ENCODE results near the gene POLA1. TPM values are rescaled to one million over a fixed set of nuclear protein-coding genes. Genes with fewer than 3 reads are reported as not detected.

POLA1 gene
- total RNA-seq, 2 donors from 2014 or later: 24.4 to 53.6 TPM

GRCh38 chrX:24659106-24659505 lies 34.6 kb upstream of the POLA1 start:
- H3K9ac ChIP-seq (ENCODE audit: extremely low read depth, low read length, poor library complexity, severe bottlenecking): no peak overlapping the region
- no peak for DNase-seq
- Mint-ChIP-seq H3K4me3 (no peak overlapping the region), H3K27ac (no peak overlapping the region), H3K36me3 (ENCODE audit: low read depth) (no peaks in the 10 kb centered on the region), H3K9me3 (no peaks in the 10 kb centered on the region), H3K27me3 (ENCODE audit: insufficient read depth) (peaks cover 2% of the 10 kb centered on the region), H3K4me1 (peaks cover 4% of the 10 kb centered on the region)
- H3K36me3 ChIP-seq (ENCODE audit: control insufficient read depth, insufficient read depth, low read length): no peaks in the 10 kb centered on the region
- no peak for TF ChIP-seq CTCF (conservative IDR thresholded peaks at IDR 0.05)
- H3K27ac ChIP-seq (ENCODE audit: low read depth, low read length): no peak overlapping the region
- H3K4me1 ChIP-seq (ENCODE audit: control insufficient read depth, insufficient read depth, low read length): no peaks in the 10 kb centered on the region
- no peaks in the 10 kb centered on the region for H3K27me3 ChIP-seq (ENCODE audit: control insufficient read depth, insufficient read depth, low read length, poor library complexity, severe bottlenecking)
- no peak overlapping the region for H3K4me3 ChIP-seq (ENCODE audit: low read length)
- 83% methylated on average over 1 of the region's 1 CpG; no CpG with 5 or more reads in 1 of the 2 experiments for WGBS, 2 experiments (ENCODE audit: insufficient coverage in 1 of 2, insufficient read length in 1 of 2)
- no peaks in the 10 kb centered on the region for H3K9me3 ChIP-seq (ENCODE audit: control insufficient read depth, low read length)

- Mint-ChIP-seq H3K27me3 (ENCODE audit: insufficient read depth) (peaks cover 2% of the 10 kb centered on the region), H3K36me3 (ENCODE audit: low read depth) (no peaks in the 10 kb centered on the region), H3K4me1 (peaks cover 4% of the 10 kb centered on the region), H3K4me3 (no peak overlapping the region), H3K27ac (no peak overlapping the region), H3K9me3 (no peaks in the 10 kb centered on the region)
- WGBS, 2 experiments (ENCODE audit: insufficient coverage in 1 of 2, insufficient read length in 1 of 2): 91 to 100% methylated on average over 1 to 3 of the region's 3 CpGs
- no peak for TF ChIP-seq CTCF (conservative IDR thresholded peaks at IDR 0.05)
- H3K27me3 ChIP-seq (ENCODE audit: control insufficient read depth, insufficient read depth, low read length, poor library complexity, severe bottlenecking): no peaks in the 10 kb centered on the region
- H3K27ac ChIP-seq (ENCODE audit: low read depth, low read length): no peak overlapping the region
- no peaks in the 10 kb centered on the region for H3K9me3 ChIP-seq (ENCODE audit: control insufficient read depth, low read length)
- no peak overlapping the region for H3K9ac ChIP-seq (ENCODE audit: extremely low read depth, low read length, poor library complexity, severe bottlenecking)
- H3K4me3 ChIP-seq (ENCODE audit: low read length): no peak overlapping the region
- no peaks in the 10 kb centered on the region for H3K4me1 ChIP-seq (ENCODE audit: control insufficient read depth, insufficient read depth, low read length)
- no peak for DNase-seq
- H3K36me3 ChIP-seq (ENCODE audit: control insufficient read depth, insufficient read depth, low read length): no peaks in the 10 kb centered on the region
Measured at GRCh38 chrX:24659646-24660045, 34.1 kb upstream of the POLA1 start.

- H3K9me3 Mint-ChIP-seq: no peaks in the 10 kb centered on the region
- DNase-seq: no peak
- H3K4me1 ChIP-seq (ENCODE audit: control insufficient read depth, insufficient read depth, low read length): no peaks in the 10 kb centered on the region
- H3K4me3 Mint-ChIP-seq: no peak overlapping the region
- no peaks in the 10 kb centered on the region for H3K27me3 ChIP-seq (ENCODE audit: control insufficient read depth, insufficient read depth, low read length, poor library complexity, severe bottlenecking)
- H3K4me1 Mint-ChIP-seq: peaks cover 4% of the 10 kb centered on the region
- H3K9me3 ChIP-seq (ENCODE audit: control insufficient read depth, low read length): no peaks in the 10 kb centered on the region
- H3K27ac ChIP-seq (ENCODE audit: low read depth, low read length): no peak overlapping the region
- H3K9ac ChIP-seq (ENCODE audit: extremely low read depth, low read length, poor library complexity, severe bottlenecking): no peak overlapping the region
- TF ChIP-seq CTCF (conservative IDR thresholded peaks at IDR 0.05): no peak
- H3K36me3 ChIP-seq (ENCODE audit: control insufficient read depth, insufficient read depth, low read length): no peaks in the 10 kb centered on the region
- H3K36me3 Mint-ChIP-seq (ENCODE audit: low read depth): no peaks in the 10 kb centered on the region
- no peak overlapping the region for H3K27ac Mint-ChIP-seq
- peaks cover 2% of the 10 kb centered on the region for H3K27me3 Mint-ChIP-seq (ENCODE audit: insufficient read depth)
- no peak overlapping the region for H3K4me3 ChIP-seq (ENCODE audit: low read length)
Measured at GRCh38 chrX:24661292-24661691, 32.4 kb upstream of the POLA1 start.
